H1 (cell line): Measurements from ENCODE around the gene R3HDM1. TPM values are rescaled to one million over a fixed set of nuclear protein-coding genes. Genes with fewer than 3 reads are reported as not detected.

Source experiments
- CHD7 ChIP-seq: fragments of 300-600 bp; sonication (generic); IDR thresholded peaks from 2 replicates; pipeline ENCODE4 v1.7.1; 2012; ENCODE audit warnings: low read length, moderate library complexity, mild to moderate bottlenecking, inconsistent platforms; ENCODE audit not compliant: insufficient replicate concordance
- FOSL1 ChIP-seq: IDR thresholded peaks from 2 replicates; pipeline ENCODE4 v1.6.1; 2011; ENCODE audit warnings: mild to moderate bottlenecking, low read depth, low read length, moderate library complexity; ENCODE audit not compliant: insufficient read depth
- POLR2A ChIP-seq, 2 experiments: IDR thresholded peaks; 1 replicate in 1 of 2; 2 replicates in 1 of 2; pipeline ENCODE4 v1.6.1; 2011; ENCODE audit warnings: low read depth in 2 of 2, low read length in 2 of 2, mild to moderate bottlenecking in 2 of 2; ENCODE audit errors: control extremely low read depth in 1 of 2
- POLR2AphosphoS5 ChIP-seq: IDR thresholded peaks from 2 replicates; pipeline ENCODE4 v1.6.1; 2011; ENCODE audit warnings: low read depth, low read length
- SAP30 ChIP-seq: fragments of 300-600 bp; sonication (generic); IDR thresholded peaks from 2 replicates; pipeline ENCODE4 v1.7.1; 2012; ENCODE audit warnings: low read length, moderate library complexity, mild to moderate bottlenecking, inconsistent platforms; ENCODE audit not compliant: insufficient read depth, insufficient replicate concordance
- SP2 ChIP-seq: IDR thresholded peaks from 2 replicates; pipeline ENCODE4 v1.6.1; 2012; ENCODE audit warnings: mild to moderate bottlenecking, low read length, inconsistent platforms
- SP4 ChIP-seq: IDR thresholded peaks from 2 replicates; pipeline ENCODE4 v1.6.1; 2012; ENCODE audit warnings: low read length, inconsistent platforms
- SUZ12 ChIP-seq: fragments of 200-600 bp; sonication (generic); IDR thresholded peaks from 2 replicates; pipeline ENCODE4 v1.6.1; 2012; ENCODE audit warnings: mild to moderate bottlenecking, inconsistent platforms, low read length, moderate library complexity, mixed read lengths
- USF2 ChIP-seq: IDR thresholded peaks from 2 replicates; pipeline ENCODE4 v1.6.1; 2011; ENCODE audit warnings: low read length, improper control_type of control experiment
- polyA plus RNA-seq, 7 experiments: library from polyadenylated mRNA; depleted of rRNA in 3 of 7; stranded (reverse) in 5 of 7; unstranded in 2 of 7; fragments of >200 nt in 5 of 7; fragments of 200-250 nt in 2 of 7; gene quantifications; 1 replicate in 5 of 7; 2 replicates in 1 of 7; 4 replicates in 1 of 7; pipeline versions ENCODE4 v1.2.1 to v1.2.3, GENCODE V29; 2011 to 2013; ENCODE audit warnings: missing spikeins in 2 of 7, mixed read lengths in 2 of 7
- total RNA-seq: library from RNA; stranded (reverse); fragmentation: NEBNext Ultra II Directional; extraction: Animal tissue kit (Norgen Biotek cat#: 25700); gene quantifications from 2 replicates; pipeline ENCODE4 v1.2.1, GENCODE V29; 2021

R3HDM1 gene
- total and polyA plus RNA-seq, 2 of the 8 experiments (the other 6 are each of a cell fraction or from before 2014, with no cell fraction given): 77.7 to 120 TPM

- no peak for TF ChIP-seq CHD7
- no peak for TF ChIP-seq SAP30
- TF ChIP-seq SP4: no peak
- no peak for TF ChIP-seq SP2
- TF ChIP-seq USF2: no peak
- TF ChIP-seq POLR2A (IDR thresholded peaks at IDR 0.05; ENCODE audit: control extremely low read depth in 1 of 2, low read depth in 2 of 2, low read length in 2 of 2): no peak
- no peak for TF ChIP-seq POLR2AphosphoS5
- no peak for TF ChIP-seq SUZ12
- TF ChIP-seq FOSL1: no peak
- TF ChIP-seq, all 59 proteins: peak for 0
Observed at GRCh38 chr2:135620198-135620597, 88.9 kb downstream of the R3HDM1 start (continued).
